GM19099 (cell line): ENCODE results near the gene STK38.

ENCODE experiments used
- POLR2A ChIP-seq: IDR thresholded peaks from 3 replicates; pipeline ENCODE4 v1.6.1; 2011; ENCODE audit warnings: low read depth; ENCODE audit not compliant: insufficient read length; ENCODE audit errors: extremely low read depth

STK38 gene

DNA sequence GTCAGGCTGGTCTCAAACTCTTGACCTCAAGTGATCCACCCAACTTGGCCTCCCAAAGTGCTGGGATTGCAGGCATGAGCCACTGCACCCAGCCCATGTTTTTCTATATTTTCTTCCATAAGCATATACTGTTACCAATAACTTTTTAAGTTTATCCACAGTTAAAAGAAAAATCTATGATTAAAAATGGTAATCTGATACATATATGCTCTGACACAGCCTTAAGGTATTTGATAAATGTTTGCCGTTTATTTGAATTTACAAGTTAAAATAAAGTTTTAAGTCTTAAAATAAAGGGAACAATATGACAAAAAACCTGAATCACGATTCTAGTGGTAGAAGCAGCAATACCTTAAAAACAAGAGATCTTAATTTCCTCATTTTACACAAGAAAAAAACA, 5.2 kb downstream of the STK38 start:
- TF ChIP-seq POLR2A: no peak

- TF ChIP-seq POLR2A: no peak
Observed at GRCh38 chr6:36539814-36540568, 7.3 kb downstream of the STK38 start.

DNA sequence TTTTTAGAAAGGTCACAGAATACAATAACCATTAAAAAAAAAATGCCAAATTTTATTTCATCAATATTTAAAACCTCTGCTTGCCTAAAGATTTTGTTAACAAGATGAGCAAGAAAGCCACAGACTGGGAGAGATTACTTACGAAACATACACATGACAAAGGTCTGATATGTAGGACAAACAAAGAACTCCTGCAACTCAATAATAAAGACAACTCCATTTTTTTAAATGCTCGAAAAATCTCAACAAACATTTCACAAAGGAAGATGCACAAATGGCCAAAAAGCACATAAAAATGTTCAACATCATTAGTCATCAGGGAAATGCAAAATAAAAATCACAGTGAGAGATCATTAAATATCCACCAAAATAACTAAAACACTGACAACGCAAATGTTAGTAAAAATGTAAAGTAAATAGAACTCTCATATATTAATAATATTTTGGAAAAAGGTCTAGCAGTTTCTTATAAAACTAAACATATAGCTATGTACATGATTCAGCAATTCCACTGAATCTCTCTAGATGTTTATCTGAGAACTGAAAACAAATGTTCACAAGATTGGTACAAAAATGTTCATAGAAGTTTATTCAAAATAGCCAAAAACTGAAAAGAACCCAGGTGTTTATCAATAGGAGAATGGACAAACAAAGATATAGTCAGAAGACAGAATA, 10.3 kb downstream of the STK38 start:
- no peak for TF ChIP-seq POLR2A

GRCh38 chr6:36533321-36533720, 14.0 kb downstream of the STK38 start:
- TF ChIP-seq POLR2A: no peak

GRCh38 chr6:36526066-36526465, 21.2 kb downstream of the STK38 start:
- TF ChIP-seq POLR2A: no peak

- TF ChIP-seq POLR2A: no peak
Observed at GRCh38 chr6:36525346-36525745, 21.9 kb downstream of the STK38 start.

DNA sequence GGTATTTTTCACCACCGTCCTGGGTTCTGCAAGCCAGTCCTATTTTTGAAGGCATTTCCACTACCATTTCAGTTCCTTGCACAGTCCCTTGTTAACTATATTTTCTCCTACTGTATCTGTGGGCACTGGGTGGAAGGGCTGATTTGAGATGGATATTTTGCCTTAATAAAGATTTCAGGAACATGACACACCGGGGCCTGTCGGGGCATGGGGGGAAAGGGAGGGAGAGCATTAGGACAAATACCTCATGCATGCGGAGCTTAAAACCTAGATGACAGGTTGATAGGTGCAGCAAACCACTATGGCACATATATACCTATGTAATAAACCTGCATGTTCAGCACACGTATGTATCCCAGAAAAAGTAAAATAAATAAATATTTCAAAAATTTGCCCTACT, 22.4 kb downstream of the STK38 start:
- TF ChIP-seq POLR2A: no peak

GRCh38 chr6:36523936-36524499, 23.3 kb downstream of the STK38 start:
- TF ChIP-seq POLR2A: no peak

DNA sequence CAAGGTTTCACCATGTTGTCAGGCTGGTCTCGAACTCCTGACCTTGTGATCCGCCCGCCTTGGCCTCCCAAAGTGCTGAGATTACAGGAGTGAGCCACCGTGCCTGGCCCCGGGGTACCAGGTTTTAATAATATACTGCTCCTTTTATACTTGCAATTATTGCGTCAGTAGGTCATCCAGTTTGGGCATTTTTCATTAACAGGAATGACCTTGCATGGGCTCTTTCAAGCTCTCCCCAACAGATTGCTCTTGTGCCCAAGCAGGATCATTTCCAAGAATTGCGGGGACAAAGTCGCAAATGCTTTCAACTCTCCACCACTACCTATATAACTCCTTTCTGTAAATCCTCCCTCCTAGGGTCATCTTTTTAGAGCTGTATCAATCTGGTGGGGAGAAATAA, 23.8 kb downstream of the STK38 start:
- no peak for TF ChIP-seq POLR2A

- TF ChIP-seq POLR2A: no peak
Observed at GRCh38 chr6:36519352-36519751, 27.9 kb downstream of the STK38 start.

DNA sequence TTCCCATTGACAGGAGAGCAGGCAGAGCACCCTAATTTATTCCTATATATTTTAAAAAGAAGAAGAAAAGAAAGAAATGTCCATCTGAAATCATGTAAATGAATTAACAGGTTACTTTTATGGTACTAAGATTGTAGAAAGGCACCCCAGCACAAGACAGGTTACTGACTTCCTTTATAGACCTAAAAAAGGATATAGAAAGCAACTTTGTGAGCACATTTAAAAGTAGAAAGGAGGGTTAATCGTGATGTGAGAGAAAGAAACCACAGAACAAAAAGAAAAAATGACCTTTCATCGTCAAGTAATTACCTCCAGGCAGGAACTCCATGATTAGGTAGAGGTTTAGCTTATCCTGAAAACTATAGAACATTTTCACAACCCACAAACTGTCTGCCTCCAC, 29.9 kb downstream of the STK38 start:
- no peak for TF ChIP-seq POLR2A

GRCh38 chr6:36516988-36517387, 30.3 kb downstream of the STK38 start:
- TF ChIP-seq POLR2A: no peak

GRCh38 chr6:36516559-36516958, 30.7 kb downstream of the STK38 start:
- no peak for TF ChIP-seq POLR2A

DNA sequence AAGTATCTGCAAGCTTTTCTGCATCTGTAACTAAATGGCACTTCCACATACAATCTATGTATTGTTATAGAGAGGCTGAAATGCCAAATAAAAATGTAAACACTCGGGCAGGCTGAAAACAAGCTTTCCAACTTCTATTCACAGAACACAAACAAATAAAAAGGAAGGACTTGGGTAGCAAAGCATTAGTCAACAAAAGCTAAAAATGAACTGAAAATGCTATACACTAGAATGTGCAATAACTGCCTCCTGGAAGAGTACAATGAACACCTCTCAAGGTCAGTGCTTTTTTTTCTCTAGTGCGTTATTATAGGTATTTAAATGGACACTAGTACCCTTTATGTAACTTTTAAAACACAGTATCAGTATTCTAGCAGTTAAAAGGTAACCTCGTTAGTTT, 31.4 kb downstream of the STK38 start:
- TF ChIP-seq POLR2A: no peak

DNA sequence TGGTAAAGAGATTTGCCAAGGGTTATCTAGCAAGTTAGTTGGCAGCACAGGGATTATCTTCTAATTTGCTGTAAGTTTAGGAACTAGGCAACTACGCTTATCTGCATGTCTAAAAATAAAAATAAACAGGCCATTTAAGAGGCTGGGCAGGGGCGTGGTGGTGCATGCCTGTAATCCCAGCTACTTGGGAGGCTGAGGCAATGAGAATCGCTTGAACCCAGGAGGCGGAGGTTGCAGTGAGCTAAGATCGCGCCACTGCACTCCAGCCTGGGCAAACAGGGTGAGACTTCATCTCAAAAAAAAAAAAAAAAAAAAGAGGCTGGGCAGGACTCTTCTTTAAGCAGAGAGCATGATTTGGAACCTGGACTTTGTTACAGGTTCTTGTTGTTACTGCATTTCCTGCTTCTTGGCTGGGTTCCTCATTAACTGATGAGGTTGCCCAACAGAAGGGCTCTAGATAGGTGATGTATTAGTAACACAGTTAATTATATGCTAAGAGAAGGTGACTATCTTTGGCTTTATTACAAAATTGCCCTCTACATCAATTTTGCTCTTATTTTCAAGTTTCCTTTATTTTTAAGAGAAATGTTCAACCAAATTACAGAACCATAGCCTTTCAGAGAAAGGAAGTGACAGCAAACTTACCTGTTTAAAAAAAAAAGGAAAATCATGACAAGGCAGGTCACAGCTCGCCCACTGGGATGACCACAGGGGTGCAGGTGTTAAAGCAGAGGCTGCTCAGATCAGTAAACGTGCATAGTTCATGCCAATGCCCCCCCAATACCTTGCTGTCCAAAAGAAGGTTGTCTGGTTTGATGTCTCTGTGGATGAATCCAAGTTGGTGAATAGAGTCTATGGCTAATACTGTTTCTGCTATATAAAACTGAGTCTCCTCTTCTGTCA, 32.5 kb downstream of the STK38 start:
- TF ChIP-seq POLR2A: no peak
